HepG2 (cell line): ENCODE data around the gene PHOSPHO2. TPM values are rescaled to one million over a fixed set of nuclear protein-coding genes. Genes with fewer than 3 reads are reported as not detected.

Experiments used
- ATAC-seq: fragments of 200-7000 bp; cut with Tn5 transposase; 3 replicates; pipeline ENCODE4 v1.9.1; 2020; ENCODE audit warnings: mild to moderate bottlenecking, moderate library complexity
- BruUV-seq: library from RNA; stranded (reverse); fragments of 400-500 nt; replicated peaks from 2 replicates; lab custom pipeline; 2021; lab: Mats Ljungman, UMichigan
- CTCF ChIA-PET: fragments of 300-600 bp; formaldehyde crosslinking; extraction: SDS; loops from one replicate; lab custom pipeline; 2021; ENCODE audit warnings: low total read pairs, inconsistent platforms, low intra/inter-chr PET ratio; lab: Yijun Ruan, JAX
- POLR2A ChIA-PET: fragments of 350-600 bp; sonication (Branson Sonifier 250); formaldehyde crosslinking; loops from one replicate; lab custom pipeline; 2020; ENCODE audit warnings: antibody characterized with exemption, inconsistent platforms; lab: Yijun Ruan, JAX
- DNase-seq: peaks from one replicate; pipeline ENCODE4 v3.0.0-alpha.2; 2015; ENCODE audit warnings: low spot score
- FAIRE-seq: peaks from 3 replicates; lab custom pipeline; 2011; peaks lifted over from hg19 to GRCh38; lab: Jason Lieb, UNC
- H2AFZ ChIP-seq: one replicate; pipeline ENCODE4 v1.6.1; 2011; ENCODE audit warnings: low read length, inconsistent platforms
- H3K27ac ChIP-seq: fragments of 300-600 bp; 3 replicates; pipeline ENCODE4 v1.8.0; 2011; ENCODE audit warnings: mixed run types, mild to moderate bottlenecking, mixed read lengths, low read length, inconsistent platforms; ENCODE audit not compliant: insufficient read depth; ENCODE audit errors: extremely low read length
- H3K27me3 ChIP-seq, 2 experiments: fragments of 200-600 bp in 1 of 2; 2 replicates in 1 of 2; 3 replicates in 1 of 2; pipeline versions ENCODE4 v1.6.0 to v1.8.0; 2011; ENCODE audit warnings: low read length in 2 of 2, mild to moderate bottlenecking in 2 of 2, moderate library complexity in 2 of 2, inconsistent platforms in 1 of 2; ENCODE audit not compliant: insufficient read depth in 2 of 2, control insufficient read depth in 1 of 2
- H3K36me3 ChIP-seq, 2 experiments: fragments of 200-600 bp in 1 of 2; replicated peaks in 1 of 2; 2 replicates in 1 of 2; 3 replicates in 1 of 2; pipeline versions ENCODE4 v1.5.1 to v1.8.0; 2011; ENCODE audit warnings: low read length in 2 of 2, inconsistent platforms in 1 of 2; ENCODE audit not compliant: insufficient read depth in 2 of 2, control insufficient read depth in 1 of 2
- H3K4me1 ChIP-seq: 2 replicates; pipeline ENCODE4 v1.5.1; 2012; ENCODE audit warnings: low read length, inconsistent platforms; ENCODE audit not compliant: insufficient read depth
- H3K4me2 ChIP-seq: 2 replicates; pipeline ENCODE4 v1.6.0; 2011; ENCODE audit warnings: low read depth, low read length, inconsistent platforms
- H3K4me3 ChIP-seq, 3 experiments: fragments of 200-600 bp in 1 of 3; sonication (generic), shearing (Covaris generic) in 1 of 3; replicated peaks in 1 of 3; 2 replicates each; pipeline ENCODE4 v1.5.1; 2011 to 2016; ENCODE audit warnings: low read length in 3 of 3, inconsistent platforms in 2 of 3, low read depth in 2 of 3, mild to moderate bottlenecking in 2 of 3, control low read depth in 1 of 3, mixed read lengths in 1 of 3; ENCODE audit not compliant: insufficient read depth in 1 of 3
- H3K79me2 ChIP-seq: one replicate; pipeline ENCODE4 v1.6.1; 2011; ENCODE audit warnings: low read length, inconsistent platforms; ENCODE audit not compliant: insufficient read depth
- H3K9ac ChIP-seq: 2 replicates; pipeline ENCODE4 v1.6.0; 2011; ENCODE audit warnings: mild to moderate bottlenecking, low read depth, low read length, inconsistent platforms; ENCODE audit not compliant: insufficient read depth
- H3K9me3 ChIP-seq: 2 replicates; pipeline ENCODE4 v1.5.1; 2012; ENCODE audit warnings: mild to moderate bottlenecking, low read length
- H4K20me1 ChIP-seq: 2 replicates; pipeline ENCODE4 v1.6.0; 2011; ENCODE audit warnings: inconsistent platforms, mild to moderate bottlenecking, low read length, moderate library complexity; ENCODE audit not compliant: insufficient read depth
- BHLHE40 ChIP-seq: IDR thresholded peaks from 2 replicates; pipeline ENCODE4 v1.6.1; 2011; ENCODE audit warnings: low read length, improper control_type of control experiment
- CBX5 ChIP-seq: sonication (generic); formaldehyde crosslinking; IDR thresholded peaks from 2 replicates; pipeline ENCODE4 v1.4.0; 2020; ENCODE audit warnings: missing genetic modification reagents, borderline replicate concordance
- CHCHD3 ChIP-seq: sonication (generic); formaldehyde crosslinking; IDR thresholded peaks from 2 replicates; pipeline ENCODE4 v1.8.0; 2022; ENCODE audit warnings: mild to moderate bottlenecking, missing genetic modification reagents, moderate library complexity
- DBP ChIP-seq: sonication (generic); formaldehyde crosslinking; IDR thresholded peaks from 2 replicates; pipeline ENCODE4 v1.4.0; 2020; ENCODE audit warnings: missing genetic modification reagents; ENCODE audit errors: not compliant biosample characterization
- HNF4A ChIP-seq: sonication (generic); formaldehyde crosslinking; IDR thresholded peaks from 2 replicates; pipeline ENCODE4 v1.4.0; 2020; ENCODE audit warnings: missing genetic modification reagents
- LBX2 ChIP-seq: sonication (generic); formaldehyde crosslinking; IDR thresholded peaks from 2 replicates; pipeline ENCODE4 v1.5.0; 2020; ENCODE audit warnings: missing genetic modification reagents, mild to moderate bottlenecking, borderline replicate concordance
- PBX2 ChIP-seq: IDR thresholded peaks from 2 replicates; pipeline ENCODE4 v1.6.1; 2016; ENCODE audit warnings: control low read depth
- PHB2 ChIP-seq: fragments of 450-650 bp; IDR thresholded peaks from 2 replicates; pipeline ENCODE4 v1.6.1; 2018; ENCODE audit not compliant: partially characterized antibody
- POLR2A ChIP-seq, 2 experiments: IDR thresholded peaks; 2 replicates each; pipeline ENCODE4 v1.6.1; 2011; ENCODE audit warnings: low read depth in 2 of 2, low read length in 2 of 2, mild to moderate bottlenecking in 1 of 2, moderate library complexity in 1 of 2; ENCODE audit not compliant: insufficient read depth in 1 of 2
- SMC3 ChIP-seq: IDR thresholded peaks from 2 replicates; pipeline ENCODE4 v1.6.1; 2011; ENCODE audit warnings: low read length, improper control_type of control experiment
- SMYD3 ChIP-seq: sonication (generic); formaldehyde crosslinking; IDR thresholded peaks from 2 replicates; pipeline ENCODE4 v1.8.1; 2023; ENCODE audit warnings: mild to moderate bottlenecking, missing genetic modification reagents
- TGIF2 ChIP-seq: IDR thresholded peaks from 2 replicates; pipeline ENCODE4 v1.6.1; 2016; ENCODE audit warnings: control low read depth, missing compliant biosample characterization
- ZFP37 ChIP-seq: sonication (generic); formaldehyde crosslinking; IDR thresholded peaks from 2 replicates; pipeline ENCODE4 v1.4.0; 2020; ENCODE audit warnings: missing genetic modification reagents, borderline replicate concordance
- ZNF17 ChIP-seq: sonication (generic); formaldehyde crosslinking; IDR thresholded peaks from 2 replicates; pipeline ENCODE4 v1.5.0; 2020; ENCODE audit warnings: mild to moderate bottlenecking, missing genetic modification reagents
- ZNF235 ChIP-seq: sonication (generic); formaldehyde crosslinking; IDR thresholded peaks from 2 replicates; pipeline ENCODE4 v1.8.1; 2023; ENCODE audit warnings: mild to moderate bottlenecking, missing genetic modification reagents, borderline replicate concordance
- ZNF256 ChIP-seq: sonication (generic); formaldehyde crosslinking; conservative IDR thresholded peaks from 2 replicates; pipeline ENCODE4 v1.4.0; 2020; ENCODE audit warnings: missing genetic modification reagents
- ZNF275 ChIP-seq: sonication (generic); formaldehyde crosslinking; IDR thresholded peaks from 2 replicates; pipeline ENCODE4 v1.8.0; 2022; ENCODE audit warnings: missing genetic modification reagents, mild to moderate bottlenecking, inconsistent platforms, borderline replicate concordance
- ZNF605 ChIP-seq: sonication (generic); formaldehyde crosslinking; IDR thresholded peaks from 2 replicates; pipeline ENCODE4 v1.8.0; 2022; ENCODE audit warnings: mild to moderate bottlenecking, missing genetic modification reagents
- ZNF687 ChIP-seq: sonication (generic); formaldehyde crosslinking; IDR thresholded peaks from 2 replicates; pipeline ENCODE4 v1.5.1; 2020; ENCODE audit warnings: mild to moderate bottlenecking, missing genetic modification reagents, moderate library complexity
- WGBS: methylation state at CpG from one replicate; pipeline ENCODE4 v1.1.6; 2017; ENCODE audit warnings: low lambda C conversion rate; 5-methylcytosine and 5-hydroxymethylcytosine counted together
- in situ Hi-C: cut with HindIII; loops from 2 replicates; pipeline ENCODE4 v1.10.0; 2017; ENCODE audit warnings: low pct_unique_long_range_greater_than_20kb; ENCODE audit not compliant: extremely low pct_ligation_motif_present
- intact Hi-C: fragments of 100-400 bp; cut with micrococcal nuclease; formaldehyde crosslinking; loops from one replicate; pipeline ENCODE4 v1.10.0; 2022; ENCODE audit not compliant: unreplicated experiment
- polyA plus RNA-seq, 8 experiments: library from polyadenylated mRNA; depleted of rRNA in 3 of 8; stranded (reverse) in 7 of 8; unstranded in 1 of 8; fragments of >200 nt; fragmentation: Illumina TruSeq in 4 of 8; extraction: Trizol in 4 of 8; gene quantifications; 2 replicates each; pipeline versions ENCODE4 v1.2.1 to v1.2.3, GENCODE V29; 2011 to 2016; ENCODE audit warnings: low read depth in 4 of 8, missing spikeins in 1 of 8, mixed read lengths in 1 of 8; ENCODE audit not compliant: insufficient read depth in 1 of 8
- total RNA-seq, 5 experiments: library from RNA; depleted of rRNA; stranded (reverse); fragments of >200 nt; fragmentation: Illumina TruSeq; extraction: Trizol; gene quantifications; 2 replicates each; pipeline ENCODE4 v1.2.3, GENCODE V29; 2016; ENCODE audit warnings: low read depth in 1 of 5

The PHOSPHO2 gene
- total and polyA plus RNA-seq, 2 of the 13 experiments (the other 11 are each of a cell fraction or from before 2014, with no cell fraction given): 6.1 to 11.4 TPM

DNA sequence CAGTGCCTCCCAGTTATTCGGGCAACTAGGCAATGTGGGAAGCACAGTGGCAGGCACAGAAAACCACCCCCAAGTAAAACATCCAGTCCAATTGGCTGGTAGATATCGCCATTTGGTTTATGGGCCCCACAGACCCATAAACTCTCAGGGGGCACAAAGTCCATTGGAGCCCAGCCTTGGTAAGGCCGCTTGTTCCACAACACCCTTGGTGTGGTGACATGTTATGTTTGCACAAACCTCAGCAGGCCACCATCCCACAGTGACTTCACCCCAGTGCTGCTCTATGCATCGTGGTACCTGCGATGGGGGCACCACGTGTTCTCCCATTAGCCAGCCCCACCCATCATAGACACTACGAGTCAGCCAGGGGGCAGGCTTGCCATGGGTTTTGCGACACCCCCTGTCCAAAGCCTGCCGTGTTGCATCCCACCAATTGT is 18.5 kb downstream of the PHOSPHO2 start:
- WGBS: 91% methylated on average over 8 of the region's 9 CpGs
- Histone ChIP-seq H3K79me2 (no peaks in the 10 kb centered on the region), H2AFZ (no peak overlapping the region), H3K4me2 (no peak overlapping the region), H3K9ac (no peak overlapping the region), H4K20me1 (no peaks in the 10 kb centered on the region), H3K4me3 (no peak overlapping the region), H3K27ac (no peak overlapping the region), H3K4me1 (peaks cover 60% of the 10 kb centered on the region), H3K27me3 (no peaks in the 10 kb centered on the region), H3K9me3 (no peaks in the 10 kb centered on the region), H3K36me3 (0 out of 5 replicates have a peak, but pooled peaks cover 0 to 8% of the 10 kb centered on the region in 2 experiments)
- ChIA-PET POLR2A (interaction anchor here (1.4 kb wide), 1 partner anchor 8 kb away, joined by 3 read pairs; no protein-coding TSS in a partner anchor), CTCF (no interaction called here)
- in situ Hi-C loops: no loop called here
- BruUV-seq: no TSS peak
- ATAC-seq (no peak), DNase-seq (peak; percentile 65), FAIRE-seq (no peak)
- intact Hi-C loops: no loop called here
- no peak for TF ChIP-seq BHLHE40
- TF ChIP-seq LBX2 (CRISPR knock-in tag): no peak
- no peak for TF ChIP-seq PHB2
- no peak for TF ChIP-seq ZNF17 (CRISPR knock-in tag)
- no peak for TF ChIP-seq SMYD3 (CRISPR knock-in tag)
- peak; percentile 72; the same call in 1 of the 2 replicates for TF ChIP-seq HNF4A (CRISPR knock-in tag)
- TF ChIP-seq CBX5 (CRISPR knock-in tag): 0 out of 2 replicates have a peak, but pooled peaks have one; percentile 14
- no peak for TF ChIP-seq ZNF275 (CRISPR knock-in tag)
- no peak for TF ChIP-seq ZFP37 (CRISPR knock-in tag)
- no peak for TF ChIP-seq DBP
- TF ChIP-seq POLR2A (IDR thresholded peaks at IDR 0.05; ENCODE audit: insufficient read depth in 1 of 2, low read depth in 2 of 2, low read length in 2 of 2): peak in 1 of 2 experiments; percentile 11; a peak in 1 of 4 replicates
- TF ChIP-seq TGIF2 (CRISPR knock-in tag): no peak
- no peak for TF ChIP-seq ZNF256 (CRISPR knock-in tag)
- no peak for TF ChIP-seq ZNF235 (CRISPR knock-in tag)
- no peak for TF ChIP-seq CHCHD3 (CRISPR knock-in tag)
- 0 out of 2 replicates have a peak, but pooled peaks have one; percentile 1 for TF ChIP-seq SMC3
- peak; percentile 35; the same call in 1 of the 2 replicates for TF ChIP-seq ZNF687 (CRISPR knock-in tag)
- TF ChIP-seq PBX2 (CRISPR knock-in tag): no peak
- no peak for TF ChIP-seq ZNF605 (CRISPR knock-in tag)
